ENCODE data around the gene CDK14. TPM values are rescaled to one million over a fixed set of nuclear protein-coding genes. Genes with fewer than 3 reads are reported as not detected.

CDK14 gene
- polyA plus RNA-seq, 1 donor from 2014 or later = 25.1 TPM

- H4K20me1 ChIP-seq (ENCODE audit: insufficient read depth) = no peaks in the 10 kb centered on the region
- H2AFZ ChIP-seq (ENCODE audit: low read depth, low read length) = no peak overlapping the region
- H3F3A ChIP-seq (ENCODE audit: insufficient read depth, low read length, poor library complexity, severe bottlenecking) = no peaks in the 10 kb centered on the region
- no peak overlapping the region for H3K9ac ChIP-seq (ENCODE audit: low read length)
- no peak overlapping the region for H3K4me3 ChIP-seq (ENCODE audit: low read length)
- no peak overlapping the region for H3K4me2 ChIP-seq (ENCODE audit: low read length)
- no peaks in the 10 kb centered on the region for H3K36me3 ChIP-seq (ENCODE audit: insufficient read depth, low read length)
- H3K9me2 ChIP-seq (ENCODE audit: insufficient read depth, low read length) = no peaks in the 10 kb centered on the region
- H3K9me3 ChIP-seq (ENCODE audit: low read length) = no peaks in the 10 kb centered on the region
- no peak for TF ChIP-seq REST (IDR thresholded peaks at IDR 0.05; ENCODE audit: borderline replicate concordance)
- no peak for TF ChIP-seq RAD21 (conservative IDR thresholded peaks at IDR 0.05)
- TF ChIP-seq POLR2AphosphoS5 (IDR thresholded peaks at IDR 0.05) = no peak
- TF ChIP-seq TAF1 (IDR thresholded peaks at IDR 0.05; ENCODE audit: low read depth) = no peak
- TF ChIP-seq EZH2 (IDR thresholded peaks at IDR 0.05; ENCODE audit: borderline replicate concordance, insufficient read depth, low read length, poor library complexity, severe bottlenecking) = no peak
- no peak for TF ChIP-seq MXI1 (conservative IDR thresholded peaks at IDR 0.05; ENCODE audit: poor library complexity, severe bottlenecking)
- H3K27me3 ChIP-seq (ENCODE audit: insufficient read depth, low read depth, low read length) = no peaks in the 10 kb centered on the region
- H3K79me2 ChIP-seq (replicated peaks; ENCODE audit: insufficient read depth, low read length) = no peaks in the 10 kb centered on the region
- H3K27ac ChIP-seq (ENCODE audit: low read length) = no peak overlapping the region
Observed at GRCh38 chr7:91157579-91158320, 561.6 kb downstream of the CDK14 start.

GRCh38 chr7:91162436-91162835 lies 566.3 kb downstream of the CDK14 start:
- TF ChIP-seq CTCF (IDR thresholded peaks at IDR 0.05; ENCODE audit: poor library complexity, severe bottlenecking) (no peak), TAF1 (IDR thresholded peaks at IDR 0.05; ENCODE audit: low read depth) (no peak), EZH2 (IDR thresholded peaks at IDR 0.05; ENCODE audit: borderline replicate concordance, insufficient read depth, low read length, poor library complexity, severe bottlenecking) (no peak), SMC3 (conservative IDR thresholded peaks at IDR 0.05; ENCODE audit: poor library complexity) (no peak), POLR2AphosphoS5 (IDR thresholded peaks at IDR 0.05) (no peak), RAD21 (conservative IDR thresholded peaks at IDR 0.05) (no peak), EP300 (conservative IDR thresholded peaks at IDR 0.05; ENCODE audit: poor library complexity, severe bottlenecking) (no peak), MXI1 (conservative IDR thresholded peaks at IDR 0.05; ENCODE audit: poor library complexity, severe bottlenecking) (no peak), REST (IDR thresholded peaks at IDR 0.05; ENCODE audit: borderline replicate concordance) (no peak)

More at GRCh38 chr7:91162436-91162835, 566.3 kb downstream of the CDK14 start:
- H3K9me2 ChIP-seq (ENCODE audit: insufficient read depth, low read length) = no peaks in the 10 kb centered on the region
- no peaks in the 10 kb centered on the region for H3K79me2 ChIP-seq (replicated peaks; ENCODE audit: insufficient read depth, low read length)
- no peaks in the 10 kb centered on the region for H3K36me3 ChIP-seq (ENCODE audit: insufficient read depth, low read length)
- no peak overlapping the region for H3K27ac ChIP-seq (ENCODE audit: low read length)
- H2AFZ ChIP-seq (ENCODE audit: low read depth, low read length) = no peak overlapping the region
- no peaks in the 10 kb centered on the region for H4K20me1 ChIP-seq (ENCODE audit: insufficient read depth)
- no peaks in the 10 kb centered on the region for H3F3A ChIP-seq (ENCODE audit: insufficient read depth, low read length, poor library complexity, severe bottlenecking)
- H3K9ac ChIP-seq (ENCODE audit: low read length) = no peak overlapping the region
- no peaks in the 10 kb centered on the region for H3K27me3 ChIP-seq (ENCODE audit: insufficient read depth, low read depth, low read length)
- no peak overlapping the region for H3K4me3 ChIP-seq (ENCODE audit: low read length)
- H3K9me3 ChIP-seq (ENCODE audit: low read length) = no peaks in the 10 kb centered on the region
- H3K4me2 ChIP-seq (ENCODE audit: low read length) = no peak overlapping the region
